Cardiac fibroblast (primary cell): Measurements from ENCODE around the gene DMKN.
A peak's percentile ranks its signal among the peaks of the same experiment; 100 is the strongest.

Experiments used
- DNase-seq, 2 donors: peaks; one replicate each; pipeline versions ENCODE4 v3.0.0 to v3.0.0-alpha.2; 2010; ENCODE audit warnings: low read depth in 2 of 2
- H3K4me3 ChIP-seq, 2 donors: replicated peaks in 1 of 2; 1 replicate in 1 of 2; 2 replicates in 1 of 2; pipeline ENCODE4 v1.5.1; 2011; ENCODE audit warnings: low read depth in 2 of 2, low read length in 2 of 2, mild to moderate bottlenecking in 2 of 2, moderate library complexity in 1 of 2
- TF ChIP-seq, protein P1 (sequence below): IDR thresholded peaks from one replicate; pipeline ENCODE4 v1.5.1; 2011; ENCODE audit warnings: low read depth, mild to moderate bottlenecking, low read length, inconsistent platforms

DMKN gene

GRCh38 chr19:35498220-35498619 lies 15.2 kb downstream of the DMKN start:
- no peak for DNase-seq
- no peak overlapping the region for H3K4me3 ChIP-seq
- TF ChIP-seq, protein P1, sequence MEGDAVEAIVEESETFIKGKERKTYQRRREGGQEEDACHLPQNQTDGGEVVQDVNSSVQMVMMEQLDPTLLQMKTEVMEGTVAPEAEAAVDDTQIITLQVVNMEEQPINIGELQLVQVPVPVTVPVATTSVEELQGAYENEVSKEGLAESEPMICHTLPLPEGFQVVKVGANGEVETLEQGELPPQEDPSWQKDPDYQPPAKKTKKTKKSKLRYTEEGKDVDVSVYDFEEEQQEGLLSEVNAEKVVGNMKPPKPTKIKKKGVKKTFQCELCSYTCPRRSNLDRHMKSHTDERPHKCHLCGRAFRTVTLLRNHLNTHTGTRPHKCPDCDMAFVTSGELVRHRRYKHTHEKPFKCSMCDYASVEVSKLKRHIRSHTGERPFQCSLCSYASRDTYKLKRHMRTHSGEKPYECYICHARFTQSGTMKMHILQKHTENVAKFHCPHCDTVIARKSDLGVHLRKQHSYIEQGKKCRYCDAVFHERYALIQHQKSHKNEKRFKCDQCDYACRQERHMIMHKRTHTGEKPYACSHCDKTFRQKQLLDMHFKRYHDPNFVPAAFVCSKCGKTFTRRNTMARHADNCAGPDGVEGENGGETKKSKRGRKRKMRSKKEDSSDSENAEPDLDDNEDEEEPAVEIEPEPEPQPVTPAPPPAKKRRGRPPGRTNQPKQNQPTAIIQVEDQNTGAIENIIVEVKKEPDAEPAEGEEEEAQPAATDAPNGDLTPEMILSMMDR, result no peak

DNA sequence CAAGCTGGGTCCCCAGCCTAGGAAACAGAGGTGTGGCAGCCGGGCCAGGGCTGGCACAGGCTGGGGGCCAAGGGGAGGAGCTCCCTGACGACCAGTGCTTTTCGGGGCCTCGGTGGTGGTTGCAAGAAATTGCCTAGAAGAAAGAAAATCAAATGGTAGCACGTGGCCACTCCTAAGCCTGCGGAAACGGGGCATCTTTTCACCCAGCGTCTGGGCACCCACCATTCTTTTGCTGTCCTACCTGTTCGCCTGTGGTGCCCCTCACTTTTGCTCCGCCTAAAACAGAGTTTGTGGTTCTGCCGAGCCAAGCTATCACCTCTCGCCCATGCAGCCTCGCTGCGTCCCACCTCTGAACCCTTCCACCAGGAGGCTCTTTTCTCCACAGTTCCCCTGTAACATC lies 16.0 kb downstream of the DMKN start:
- H3K4me3 ChIP-seq, result no peak overlapping the region
- TF ChIP-seq, protein P1, result no peak
- DNase-seq, result no peak

- no peak overlapping the region for H3K4me3 ChIP-seq
- TF ChIP-seq, protein P1, result peak; percentile 100
- peak; percentile 70 to 76 for DNase-seq
Observed at GRCh38 chr19:35495107-35496064, 18.1 kb downstream of the DMKN start.

- no peak for DNase-seq
Observed at GRCh38 chr19:35493971-35494370, 19.5 kb downstream of the DMKN start.

GRCh38 chr19:35491836-35492360 lies 21.6 kb downstream of the DMKN start:
- DNase-seq, result no peak
- TF ChIP-seq, protein P1, result no peak

More at GRCh38 chr19:35493971-35494370, 19.5 kb downstream of the DMKN start:
- TF ChIP-seq, protein P1, result no peak
- H3K4me3 ChIP-seq, result no peak overlapping the region

GRCh38 chr19:35490364-35490763 lies 23.1 kb downstream of the DMKN start, which contains the start of gene KRTDAP:
KRTDAP (minus strand) TSS chr19:35490464; CDS start chr19:35490442, 22 bp downstream.
- TF ChIP-seq, protein P1, result no peak
- no peak within 1 kb of the TSS for H3K4me3 ChIP-seq
- no peak for DNase-seq

More at GRCh38 chr19:35491836-35492360, 21.6 kb downstream of the DMKN start:
- no peak overlapping the region for H3K4me3 ChIP-seq
